Activated CD8-positive, alpha-beta memory T cell treated with anti-CD3 and anti-CD28 coated beads, Interleukin-2, amount 50 U/mL, for 48 hours (primary cell): ENCODE measurements around the gene GNB3.
A peak's percentile ranks its signal among the peaks of the same experiment; 100 is the strongest.

Source experiments
- DNase-seq: peaks from one replicate; pipeline ENCODE4 v3.0.0-alpha.2; 2020

The GNB3 gene

DNA sequence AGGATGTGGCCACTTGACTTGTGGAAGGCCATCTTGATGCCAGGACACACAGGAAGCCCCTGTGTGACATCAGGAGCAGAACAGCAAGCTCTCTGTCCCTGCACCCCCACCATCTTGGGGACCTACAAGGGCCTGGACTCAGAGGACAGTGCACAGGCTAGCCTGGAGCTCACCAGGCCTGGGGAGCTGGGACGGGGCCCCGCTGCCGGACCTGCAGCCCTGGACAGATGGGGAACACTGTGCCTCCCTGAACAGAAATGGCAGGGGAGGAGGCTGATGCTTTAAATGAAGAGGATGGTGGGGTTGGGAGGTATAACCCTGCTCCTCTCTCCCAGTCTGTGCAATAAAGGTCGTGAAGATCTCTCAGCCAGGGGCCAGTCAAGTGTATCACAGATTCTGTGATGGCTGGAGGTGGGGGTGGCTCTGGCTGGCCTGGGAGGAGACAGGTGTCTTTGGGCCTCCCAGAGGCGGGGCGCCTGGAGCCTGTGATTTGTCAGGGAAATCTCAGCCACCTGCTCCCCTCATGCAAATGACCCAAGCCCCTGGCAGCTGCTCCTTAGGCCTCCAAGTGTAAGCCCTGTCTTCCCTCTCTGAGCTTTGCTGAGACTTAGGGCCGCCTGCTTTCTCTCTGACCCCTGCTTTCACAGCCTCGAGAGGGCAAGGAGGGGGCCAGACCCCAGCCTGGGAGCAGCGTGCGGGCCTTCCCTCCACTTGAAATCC lies 1.1 kb upstream of the GNB3 start:
- no peak for DNase-seq

DNA sequence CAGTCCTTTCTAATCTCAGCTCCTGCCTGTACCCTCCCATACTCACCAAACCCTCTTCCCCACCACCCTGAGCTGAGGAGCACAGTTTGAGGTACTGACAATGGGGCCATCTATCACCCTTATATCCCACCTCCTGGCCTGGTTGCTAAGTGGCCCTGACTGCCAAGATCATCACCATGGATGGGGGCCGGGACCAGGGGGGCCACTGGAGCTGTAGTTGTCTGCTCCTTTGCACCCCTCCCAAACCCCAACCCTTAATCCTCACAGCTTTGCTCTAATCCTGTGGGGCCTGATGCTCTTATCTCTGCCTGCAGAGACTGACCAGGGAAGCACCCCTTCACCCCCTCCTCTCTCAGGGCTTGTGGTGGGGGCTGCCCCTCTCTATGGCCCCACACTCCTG lies 395 bp upstream of the GNB3 start:
- no peak for DNase-seq

DNA sequence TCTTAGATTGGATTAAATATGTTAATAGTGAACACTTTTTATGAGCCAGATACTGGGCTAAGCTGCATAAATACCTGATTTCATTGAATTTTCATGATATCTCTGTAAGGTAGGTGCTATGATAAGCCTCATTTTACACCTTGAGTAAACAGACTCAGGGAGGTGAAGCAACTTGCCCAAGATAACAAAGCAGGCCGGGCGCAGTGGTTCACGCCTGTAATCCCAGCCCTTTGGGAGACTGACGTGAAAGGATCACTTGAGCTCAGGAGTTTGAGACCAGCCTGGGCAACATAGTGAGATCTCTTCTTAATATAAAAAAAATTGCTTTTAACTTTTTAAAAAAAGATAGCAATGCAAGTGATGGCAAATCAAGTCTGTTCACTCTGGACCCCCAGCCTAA lies 1.4 kb downstream of the GNB3 start:
- DNase-seq = no peak

DNA sequence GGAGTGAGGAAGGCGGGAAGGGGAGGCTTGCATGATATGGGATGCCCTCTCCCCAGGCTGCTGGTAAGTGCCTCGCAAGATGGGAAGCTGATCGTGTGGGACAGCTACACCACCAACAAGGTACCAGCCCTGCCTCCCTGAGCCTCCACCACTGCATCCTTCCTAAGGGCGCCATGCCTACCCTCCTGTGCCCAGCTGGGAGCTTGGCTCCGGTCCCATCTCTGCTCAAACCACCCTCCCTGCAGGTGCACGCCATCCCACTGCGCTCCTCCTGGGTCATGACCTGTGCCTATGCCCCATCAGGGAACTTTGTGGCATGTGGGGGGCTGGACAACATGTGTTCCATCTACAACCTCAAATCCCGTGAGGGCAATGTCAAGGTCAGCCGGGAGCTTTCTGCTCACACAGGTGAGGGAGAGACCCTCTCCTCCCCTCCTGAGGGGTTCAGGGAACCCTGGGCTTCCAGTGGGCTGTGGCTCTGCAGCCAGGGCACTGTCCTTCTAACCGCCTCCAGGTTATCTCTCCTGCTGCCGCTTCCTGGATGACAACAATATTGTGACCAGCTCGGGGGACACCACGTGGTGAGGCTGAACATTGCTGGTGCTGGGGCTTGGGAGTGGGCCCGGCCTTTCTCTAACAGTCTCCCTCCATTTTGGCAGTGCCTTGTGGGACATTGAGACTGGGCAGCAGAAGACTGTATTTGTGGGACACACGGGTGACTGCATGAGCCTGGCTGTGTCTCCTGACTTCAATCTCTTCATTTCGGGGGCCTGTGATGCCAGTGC lies 2.6 kb downstream of the GNB3 start:
- DNase-seq = no peak

DNA sequence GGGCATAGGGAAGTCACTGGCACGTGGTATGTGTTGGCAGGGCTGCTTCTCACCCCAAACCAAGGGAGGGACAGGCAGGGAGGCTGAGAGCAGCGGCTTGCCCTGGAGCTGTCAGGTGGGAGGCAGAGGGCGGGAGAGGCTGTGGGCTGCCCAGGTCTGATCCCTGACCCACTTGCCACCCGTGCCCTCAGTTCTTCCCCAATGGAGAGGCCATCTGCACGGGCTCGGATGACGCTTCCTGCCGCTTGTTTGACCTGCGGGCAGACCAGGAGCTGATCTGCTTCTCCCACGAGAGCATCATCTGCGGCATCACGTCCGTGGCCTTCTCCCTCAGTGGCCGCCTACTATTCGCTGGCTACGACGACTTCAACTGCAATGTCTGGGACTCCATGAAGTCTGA lies 4.7 kb downstream of the GNB3 start:
- no peak for DNase-seq

DNA sequence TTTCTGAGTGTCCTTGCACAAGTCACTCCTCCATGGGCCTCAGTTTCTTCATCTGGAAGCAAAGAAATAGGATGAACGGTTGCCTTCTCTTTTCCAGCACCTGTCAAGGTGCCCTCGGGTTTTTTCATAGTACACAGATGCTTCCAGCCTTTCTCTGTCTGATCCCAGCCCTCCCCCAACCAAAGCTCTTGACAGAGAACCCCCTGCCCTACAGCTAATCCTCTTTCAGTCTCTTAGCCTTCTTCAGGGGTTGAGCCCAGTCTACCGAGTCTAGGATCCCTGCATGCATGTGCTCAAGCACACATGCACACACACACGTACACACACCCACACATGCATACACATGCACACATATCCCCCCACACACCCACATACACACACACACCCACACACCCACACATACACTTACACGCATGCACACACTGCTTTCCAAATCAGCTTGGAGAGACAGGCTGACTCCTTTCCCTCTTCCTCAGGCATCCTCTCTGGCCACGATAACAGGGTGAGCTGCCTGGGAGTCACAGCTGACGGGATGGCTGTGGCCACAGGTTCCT lies 5.7 kb downstream of the GNB3 start:
- no peak for DNase-seq

DNA sequence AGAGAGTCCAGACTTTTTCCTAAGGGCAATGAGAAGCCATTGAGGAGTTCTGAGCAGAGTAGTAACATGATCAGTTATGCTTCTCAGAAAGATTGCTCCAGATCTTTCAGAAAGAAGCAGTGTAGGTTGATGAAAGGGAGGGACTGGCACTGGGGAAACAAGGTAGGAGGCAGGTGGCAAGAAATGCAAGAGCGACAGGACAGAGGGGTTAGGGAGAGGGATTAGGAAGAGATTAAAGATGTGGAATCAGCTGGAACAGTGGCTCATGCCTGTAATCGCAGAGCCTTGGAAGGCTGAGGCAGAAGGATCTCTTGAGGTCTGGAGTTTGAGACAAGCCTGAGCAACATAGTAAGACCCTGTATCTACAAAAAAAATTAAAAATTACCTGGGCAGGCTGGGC lies 7.0 kb downstream of the GNB3 start:
- no peak for DNase-seq

DNA sequence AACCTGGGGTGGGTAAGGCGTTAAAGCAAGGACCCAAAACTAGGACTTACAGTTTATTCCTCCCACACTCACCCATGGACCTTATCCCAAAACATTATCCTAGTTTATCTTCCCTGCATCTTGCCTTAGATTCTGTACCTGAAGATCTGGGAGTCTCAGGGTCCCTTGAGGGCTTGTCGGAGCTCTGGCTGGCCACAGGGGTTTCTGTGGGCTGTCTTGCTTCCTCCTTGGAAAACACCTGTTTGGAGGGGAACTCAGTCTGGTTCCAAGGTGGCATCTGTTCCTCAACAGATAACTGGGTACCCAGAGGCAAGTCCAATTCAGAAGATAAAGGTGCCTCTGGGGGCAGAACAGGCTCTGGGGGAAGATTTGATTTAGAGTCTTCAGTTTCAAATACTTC lies 8.7 kb downstream of the GNB3 start:
- DNase-seq = no peak

DNA sequence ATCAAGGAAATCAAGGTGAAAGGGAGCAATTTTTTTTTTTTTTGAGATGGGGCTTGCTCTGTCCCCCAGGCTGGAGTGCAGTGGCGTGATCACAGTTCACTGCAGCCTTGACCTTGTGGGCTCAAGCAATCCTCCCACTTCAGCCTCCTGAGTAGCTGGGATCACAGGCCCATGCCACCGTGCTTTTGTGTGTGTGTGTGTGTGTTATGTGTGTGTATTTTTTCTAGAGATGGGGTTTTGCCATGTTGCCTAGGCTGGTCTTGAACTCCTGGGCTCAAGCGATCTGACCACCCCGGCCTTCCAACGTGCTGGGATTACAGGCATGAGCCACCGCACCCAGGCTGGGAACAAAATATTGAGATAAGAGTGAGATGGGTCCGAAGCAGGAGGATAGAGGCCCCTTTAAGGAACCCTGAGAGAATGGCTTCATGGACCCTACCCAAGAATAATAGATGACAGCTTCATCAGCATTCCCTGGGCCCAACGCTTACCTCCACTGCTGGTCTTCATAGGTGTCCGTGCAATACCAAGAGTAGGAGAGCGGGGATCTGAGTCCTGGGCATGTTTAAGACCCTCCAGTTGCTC lies 9.3 kb downstream of the GNB3 start:
- no peak for DNase-seq

DNA sequence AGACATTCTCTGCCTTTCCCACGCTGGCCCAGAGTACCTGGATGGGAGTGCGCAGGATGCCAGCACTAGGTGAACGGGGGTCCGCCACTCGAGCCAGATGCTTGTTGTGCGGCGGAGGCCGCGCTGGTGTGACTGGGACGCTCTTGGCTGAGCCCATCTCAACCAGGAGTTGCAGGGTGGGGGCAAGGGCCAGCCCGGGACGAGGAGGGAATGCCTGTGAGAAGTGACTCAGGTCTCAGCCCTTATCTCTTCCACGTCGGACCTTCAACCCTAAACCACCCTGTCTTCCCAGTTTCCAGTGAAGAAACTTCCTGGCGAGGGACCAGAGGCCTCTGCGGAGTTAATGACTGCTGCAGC lies 10.0 kb downstream of the GNB3 start:
- no peak for DNase-seq

DNA sequence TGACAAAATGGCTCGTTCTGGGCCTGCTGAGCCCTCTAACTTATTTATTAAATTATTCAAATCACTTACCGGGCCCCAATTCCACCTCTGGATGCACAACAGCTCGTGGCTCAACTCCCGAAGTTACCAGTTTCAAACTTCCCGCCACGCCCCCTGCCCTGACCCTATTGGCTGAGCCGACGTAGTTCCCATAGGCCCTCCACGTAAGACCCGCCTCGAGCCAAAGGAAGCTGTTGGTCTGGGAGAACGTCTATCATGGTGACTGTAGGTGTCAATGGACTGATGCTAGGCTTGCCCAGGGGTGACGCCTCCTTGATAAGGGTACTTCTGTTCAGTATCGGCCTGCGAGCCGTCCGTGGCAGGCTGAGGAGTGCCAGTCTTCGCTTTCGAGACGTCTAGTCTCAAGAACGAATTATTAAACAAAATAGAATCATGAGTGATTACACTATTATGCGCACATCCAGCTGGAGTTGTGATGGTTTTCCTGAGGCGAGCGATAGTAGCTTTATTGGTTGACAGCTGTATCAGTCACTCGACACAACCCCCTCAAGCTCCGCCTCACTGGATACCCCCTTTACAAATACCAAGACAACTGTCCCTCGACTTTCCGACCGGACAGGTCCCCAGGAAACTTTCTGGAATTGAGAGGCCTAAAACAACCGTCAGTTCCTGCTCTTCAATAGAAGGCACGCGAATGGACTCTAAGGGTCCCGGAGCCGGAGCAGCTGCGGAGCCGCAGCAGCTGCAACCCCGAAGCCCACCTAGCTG lies 10.6 kb downstream of the GNB3 start, which contains the start of gene CDCA3:
TSS of gene CDCA3 (minus strand) at position 134 of the 768 bp plus-strand sequence. CDS start 334 bp downstream, outside the sequence.
- peak; percentile 94 for DNase-seq

DNA sequence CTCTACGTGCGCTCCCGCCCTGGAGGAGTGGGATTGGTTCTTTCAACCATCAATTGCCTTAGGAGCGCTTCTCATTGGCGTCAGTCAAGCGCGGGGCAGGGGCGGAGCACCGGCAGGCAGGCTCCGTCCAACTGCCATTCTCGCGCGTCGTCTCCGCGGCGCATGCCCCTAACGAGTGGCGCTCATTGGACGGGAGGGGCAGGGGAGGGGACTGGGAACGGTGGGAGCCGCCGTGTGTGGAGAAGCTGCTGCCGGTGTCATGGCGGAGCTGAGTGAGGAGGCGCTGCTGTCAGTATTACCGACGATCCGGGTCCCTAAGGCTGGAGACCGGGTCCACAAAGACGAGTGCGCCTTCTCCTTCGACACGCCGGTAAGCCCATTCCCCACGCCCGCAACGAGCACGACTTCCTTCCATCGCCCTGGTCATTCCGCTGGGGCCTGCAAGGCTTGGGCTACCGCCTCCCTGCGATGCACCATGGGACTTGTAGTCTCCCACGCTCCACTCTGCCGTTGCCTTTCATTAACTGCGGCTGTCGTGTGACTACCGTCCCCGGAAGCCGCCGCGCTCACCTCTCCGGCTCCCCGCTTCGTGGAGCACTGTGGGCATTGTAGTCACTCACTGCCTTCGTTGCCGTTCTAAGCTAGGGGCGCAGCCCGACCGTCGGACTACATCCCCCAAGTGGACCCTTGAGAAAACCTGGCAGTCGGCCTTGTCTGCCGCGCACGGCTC lies 11.4 kb downstream of the GNB3 start, which contains the start of gene USP5:
TSS of gene USP5 (plus strand) at position 230 of the 730 bp plus-strand sequence. CDS start at position 260, 30 bp downstream.
- DNase-seq = peak; percentile 96

DNA sequence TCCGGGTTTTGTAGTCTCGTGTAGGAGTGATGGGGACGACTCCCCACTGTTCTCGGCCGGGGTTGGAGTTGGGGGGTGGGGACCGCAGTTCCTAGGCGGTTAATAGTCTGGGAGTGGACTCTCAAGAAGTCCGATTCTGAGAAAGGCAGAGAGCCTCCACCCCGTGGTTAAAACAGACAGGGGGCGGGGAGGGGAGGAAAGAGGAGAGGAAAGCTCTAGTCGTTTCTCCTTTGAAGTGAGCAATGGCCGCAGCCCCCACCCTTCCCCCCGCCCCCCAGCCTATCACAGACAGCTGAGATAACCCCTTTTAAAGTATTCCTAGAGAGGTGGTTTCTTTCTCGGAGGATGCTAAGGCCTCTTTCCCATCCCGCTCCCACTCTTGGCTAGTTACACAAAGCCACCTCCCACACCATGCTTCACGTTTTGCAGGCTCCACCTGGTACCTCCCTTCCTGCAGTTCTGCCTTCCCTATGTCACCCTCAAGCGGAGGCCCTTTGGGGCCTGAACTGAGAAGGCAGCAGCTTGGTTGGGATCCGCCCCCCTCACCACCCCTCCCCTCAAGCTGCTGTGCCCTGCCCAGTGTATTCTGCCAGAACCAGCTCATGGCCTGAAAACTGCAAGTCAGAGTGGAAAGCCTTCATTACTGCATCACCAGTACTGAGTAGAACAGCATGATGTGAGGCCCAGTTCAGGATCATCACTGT lies 12.1 kb downstream of the GNB3 start:
- DNase-seq = peak; percentile 81

DNA sequence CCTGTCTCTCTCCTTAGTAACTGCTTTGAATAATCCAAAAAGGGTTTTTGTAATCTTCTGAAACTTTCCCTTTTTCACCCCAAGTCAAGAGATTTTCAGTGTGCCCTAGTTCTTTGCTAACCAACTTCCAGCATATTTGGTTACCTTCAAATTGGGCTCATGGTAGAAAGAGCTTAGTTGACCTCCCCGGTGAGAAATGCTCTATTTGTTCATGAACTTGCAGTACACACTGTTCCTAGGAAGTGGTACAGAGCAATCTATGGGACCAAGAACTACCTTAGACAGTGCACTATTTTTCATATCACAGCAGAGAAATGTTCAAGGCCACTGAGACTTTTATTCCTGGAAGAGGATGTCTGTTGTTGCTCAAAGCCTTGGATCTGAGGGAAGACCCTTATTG lies 12.9 kb downstream of the GNB3 start:
- no peak for DNase-seq

DNA sequence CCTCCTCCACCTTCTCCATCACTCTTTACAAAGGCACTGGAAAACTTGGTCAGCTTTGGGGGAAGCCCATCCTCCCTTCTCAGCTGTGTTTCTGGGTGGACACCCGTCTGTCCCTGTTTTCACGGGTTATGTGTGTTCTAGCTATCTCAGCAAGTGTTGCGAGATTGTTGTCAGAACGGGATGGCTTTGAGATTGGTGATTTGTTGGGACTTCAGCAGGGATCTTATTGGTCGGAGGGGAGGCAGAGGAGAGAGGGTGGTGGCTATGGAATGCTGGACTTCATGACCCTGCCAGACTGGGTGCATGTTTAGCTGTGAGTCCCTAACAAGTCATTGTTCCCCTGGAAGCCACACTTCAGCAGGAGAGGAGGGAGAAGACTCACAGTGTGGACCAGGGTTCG lies 13.3 kb downstream of the GNB3 start:
- DNase-seq = no peak

DNA sequence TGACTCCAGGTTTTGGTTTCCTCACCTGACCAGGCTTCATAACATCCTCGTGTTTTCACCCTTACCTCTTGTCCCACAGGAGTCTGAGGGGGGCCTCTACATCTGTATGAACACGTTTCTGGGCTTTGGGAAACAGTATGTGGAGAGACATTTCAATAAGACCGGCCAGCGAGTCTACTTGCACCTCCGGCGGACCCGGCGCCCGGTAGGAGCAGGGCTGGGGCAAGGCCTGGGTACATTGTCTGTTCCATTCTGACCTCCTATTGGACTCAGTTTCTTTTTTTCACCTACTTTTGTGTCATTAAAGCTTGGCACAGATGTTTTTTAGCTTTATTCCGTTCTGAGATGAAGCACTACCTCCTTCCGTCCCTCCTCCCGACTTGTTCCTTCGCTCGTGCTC lies 14.6 kb downstream of the GNB3 start:
- DNase-seq = no peak

DNA sequence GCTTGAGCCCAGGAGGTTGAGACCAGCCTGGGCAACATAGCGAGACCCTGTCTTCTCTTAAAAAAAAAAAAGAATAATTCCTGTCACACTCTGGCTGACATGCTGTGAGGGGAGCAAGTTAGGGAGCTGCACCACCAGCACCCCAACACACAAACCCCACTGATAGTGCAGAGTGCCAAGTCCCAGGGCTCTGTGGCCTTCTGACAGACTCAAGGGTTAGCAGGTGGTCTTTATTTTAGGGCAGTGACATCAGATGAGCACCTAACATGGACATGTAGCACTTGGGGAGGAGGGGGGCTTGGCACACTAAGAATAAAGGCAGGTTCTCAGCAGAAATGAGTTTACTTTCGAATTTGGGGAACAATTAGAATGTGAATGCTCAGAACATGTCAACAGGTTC lies 18.1 kb downstream of the GNB3 start:
- no peak for DNase-seq

DNA sequence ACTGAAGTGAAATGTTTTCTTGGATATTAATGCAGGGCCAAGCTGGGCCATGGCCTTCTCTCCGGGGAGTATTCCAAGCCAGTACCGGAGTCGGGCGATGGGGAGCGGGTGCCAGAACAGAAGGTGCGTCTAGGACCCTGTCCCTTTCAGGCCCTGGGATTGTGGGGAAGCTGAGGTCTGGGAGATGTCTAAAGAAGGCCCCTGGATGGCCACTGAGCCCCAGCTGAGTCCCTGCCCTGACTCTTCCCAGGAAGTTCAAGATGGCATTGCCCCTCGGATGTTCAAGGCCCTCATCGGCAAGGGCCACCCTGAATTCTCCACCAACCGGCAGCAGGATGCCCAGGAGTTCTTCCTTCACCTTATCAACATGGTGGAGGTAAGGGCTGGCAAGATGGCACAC lies 19.4 kb downstream of the GNB3 start:
- no peak for DNase-seq

DNA sequence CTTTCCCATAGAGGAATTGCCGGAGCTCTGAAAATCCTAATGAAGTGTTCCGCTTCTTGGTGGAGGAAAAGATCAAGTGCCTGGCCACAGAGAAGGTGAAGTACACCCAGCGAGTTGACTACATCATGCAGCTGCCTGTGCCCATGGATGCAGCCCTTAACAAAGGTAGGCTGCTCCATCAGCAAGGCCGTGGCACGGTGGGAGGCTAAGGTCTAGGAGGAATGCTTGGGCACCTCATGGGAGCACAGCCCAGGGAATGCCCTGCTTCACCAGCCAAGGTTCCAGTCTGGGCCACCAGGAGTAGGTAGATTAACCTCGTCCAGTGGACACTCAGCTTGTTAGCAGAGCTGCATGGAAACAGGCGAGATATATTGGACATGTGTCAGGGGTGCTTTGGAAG lies 20.2 kb downstream of the GNB3 start:
- no peak for DNase-seq

DNA sequence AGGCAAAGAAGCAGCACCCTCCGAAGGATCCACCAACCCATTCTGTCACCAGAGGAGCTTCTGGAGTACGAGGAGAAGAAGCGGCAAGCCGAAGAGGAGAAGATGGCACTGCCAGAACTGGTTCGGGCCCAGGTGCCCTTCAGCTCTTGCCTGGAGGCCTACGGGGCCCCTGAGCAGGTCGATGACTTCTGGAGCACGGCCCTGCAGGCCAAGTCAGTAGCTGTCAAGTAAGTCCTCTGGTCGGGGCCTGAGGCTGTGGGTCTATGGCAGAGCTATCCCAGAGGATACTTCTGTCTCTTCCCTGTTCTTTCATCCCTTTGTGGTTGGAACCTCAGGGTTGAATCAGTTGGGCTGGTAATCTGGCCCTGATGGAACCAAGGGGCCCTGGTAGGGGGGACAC lies 20.7 kb downstream of the GNB3 start:
- DNase-seq = no peak

DNA sequence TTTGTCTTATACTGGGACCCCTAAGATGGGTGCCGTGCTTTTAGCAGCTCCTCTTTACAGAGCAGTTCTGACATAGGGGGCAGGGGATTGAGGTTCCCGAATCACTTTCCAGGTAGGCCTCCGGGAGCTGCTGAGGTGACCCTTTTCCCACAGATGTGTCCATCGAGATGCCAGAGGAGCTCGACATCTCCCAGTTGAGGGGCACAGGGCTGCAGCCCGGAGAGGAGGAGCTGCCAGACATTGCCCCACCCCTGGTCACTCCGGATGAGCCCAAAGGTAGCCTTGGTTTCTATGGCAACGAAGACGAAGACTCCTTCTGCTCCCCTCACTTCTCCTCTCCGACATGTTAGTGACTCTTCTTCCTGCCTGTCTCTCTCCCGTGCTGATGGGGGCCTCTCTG lies 22.3 kb downstream of the GNB3 start:
- no peak for DNase-seq
